Measurements from ENCODE around the gene CTNNBL1.

- TF ChIP-seq EZH2 (IDR thresholded peaks at IDR 0.05; ENCODE audit: insufficient read depth, poor library complexity, severe bottlenecking) = no peak
- no peak for TF ChIP-seq EZH2phosphoT487 (IDR thresholded peaks at IDR 0.05; ENCODE audit: insufficient read depth, low read depth)
These were observed 222.2 kb downstream of the CTNNBL1 start for GRCh38 chr20:37915800-37916570.

Data from GM23248 (cell line).